ENCODE measurements around the gene SH2D7.

Gene SH2D7

DNA sequence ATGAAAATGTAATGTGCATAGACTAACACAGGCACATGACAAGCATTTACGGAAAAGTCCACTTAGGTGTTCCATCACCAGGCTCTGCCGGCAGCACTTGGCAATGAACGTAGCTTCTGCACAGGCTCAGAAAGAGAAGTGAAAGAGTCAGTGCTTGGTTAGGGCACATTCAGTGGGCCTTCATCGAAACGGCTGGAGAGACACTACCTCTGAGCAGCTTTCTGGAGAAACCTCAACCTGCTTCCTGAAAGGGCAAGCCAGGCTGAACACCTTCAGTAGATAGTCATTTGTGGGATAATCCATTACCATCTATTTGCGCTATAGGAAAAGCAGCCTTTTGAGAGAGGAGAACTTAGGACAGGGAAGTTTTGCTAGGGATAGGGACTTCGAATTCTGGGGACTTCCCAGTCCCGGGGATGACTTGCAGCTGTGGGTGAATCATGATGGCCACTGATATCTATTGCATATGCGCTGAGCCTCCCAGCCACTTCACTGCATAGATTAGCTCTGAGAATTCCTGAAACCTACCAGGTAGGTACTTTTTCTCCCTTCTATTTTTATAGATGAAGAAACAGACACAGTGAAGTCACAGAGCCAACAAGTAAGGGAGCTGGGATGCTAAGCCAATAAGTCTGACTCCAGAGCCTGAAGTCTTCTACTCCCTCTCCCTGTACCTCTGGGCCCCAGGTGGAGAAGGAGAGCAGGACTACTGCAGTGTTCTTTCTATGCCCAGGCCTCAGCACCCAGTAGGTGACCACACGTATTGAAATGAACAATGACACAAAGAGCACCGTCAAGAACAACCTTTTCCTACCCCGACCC lies 4.2 kb upstream of the SH2D7 start:
- H3K27ac ChIP-seq, result no peak overlapping the region
- TF ChIP-seq, protein P1, sequence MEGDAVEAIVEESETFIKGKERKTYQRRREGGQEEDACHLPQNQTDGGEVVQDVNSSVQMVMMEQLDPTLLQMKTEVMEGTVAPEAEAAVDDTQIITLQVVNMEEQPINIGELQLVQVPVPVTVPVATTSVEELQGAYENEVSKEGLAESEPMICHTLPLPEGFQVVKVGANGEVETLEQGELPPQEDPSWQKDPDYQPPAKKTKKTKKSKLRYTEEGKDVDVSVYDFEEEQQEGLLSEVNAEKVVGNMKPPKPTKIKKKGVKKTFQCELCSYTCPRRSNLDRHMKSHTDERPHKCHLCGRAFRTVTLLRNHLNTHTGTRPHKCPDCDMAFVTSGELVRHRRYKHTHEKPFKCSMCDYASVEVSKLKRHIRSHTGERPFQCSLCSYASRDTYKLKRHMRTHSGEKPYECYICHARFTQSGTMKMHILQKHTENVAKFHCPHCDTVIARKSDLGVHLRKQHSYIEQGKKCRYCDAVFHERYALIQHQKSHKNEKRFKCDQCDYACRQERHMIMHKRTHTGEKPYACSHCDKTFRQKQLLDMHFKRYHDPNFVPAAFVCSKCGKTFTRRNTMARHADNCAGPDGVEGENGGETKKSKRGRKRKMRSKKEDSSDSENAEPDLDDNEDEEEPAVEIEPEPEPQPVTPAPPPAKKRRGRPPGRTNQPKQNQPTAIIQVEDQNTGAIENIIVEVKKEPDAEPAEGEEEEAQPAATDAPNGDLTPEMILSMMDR (conservative IDR thresholded peaks at IDR 0.05), result no peak

DNA sequence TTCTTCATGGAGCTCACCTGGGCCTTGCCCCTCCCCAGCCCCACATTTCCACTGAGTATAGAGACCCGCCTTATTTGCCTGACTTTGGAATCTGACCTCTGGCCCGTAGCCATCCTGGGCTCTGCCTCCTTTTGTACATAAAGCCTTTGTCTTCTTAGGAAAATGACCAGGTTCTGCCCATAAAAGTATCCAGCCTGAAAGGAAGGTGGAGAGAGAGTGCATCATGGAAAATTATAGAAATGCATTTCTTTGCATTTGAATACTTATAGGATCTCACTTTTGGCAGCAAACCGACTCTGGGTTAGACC lies 3.6 kb upstream of the SH2D7 start:
- TF ChIP-seq, protein P1 (conservative IDR thresholded peaks at IDR 0.05), result no peak
- H3K27ac ChIP-seq, result no peak overlapping the region

- TF ChIP-seq, protein P1 (conservative IDR thresholded peaks at IDR 0.05), result no peak
- no peak overlapping the region for H3K27ac ChIP-seq
These were observed 1.8 kb upstream of the SH2D7 start for GRCh38 chr15:78090422-78091063.

DNA sequence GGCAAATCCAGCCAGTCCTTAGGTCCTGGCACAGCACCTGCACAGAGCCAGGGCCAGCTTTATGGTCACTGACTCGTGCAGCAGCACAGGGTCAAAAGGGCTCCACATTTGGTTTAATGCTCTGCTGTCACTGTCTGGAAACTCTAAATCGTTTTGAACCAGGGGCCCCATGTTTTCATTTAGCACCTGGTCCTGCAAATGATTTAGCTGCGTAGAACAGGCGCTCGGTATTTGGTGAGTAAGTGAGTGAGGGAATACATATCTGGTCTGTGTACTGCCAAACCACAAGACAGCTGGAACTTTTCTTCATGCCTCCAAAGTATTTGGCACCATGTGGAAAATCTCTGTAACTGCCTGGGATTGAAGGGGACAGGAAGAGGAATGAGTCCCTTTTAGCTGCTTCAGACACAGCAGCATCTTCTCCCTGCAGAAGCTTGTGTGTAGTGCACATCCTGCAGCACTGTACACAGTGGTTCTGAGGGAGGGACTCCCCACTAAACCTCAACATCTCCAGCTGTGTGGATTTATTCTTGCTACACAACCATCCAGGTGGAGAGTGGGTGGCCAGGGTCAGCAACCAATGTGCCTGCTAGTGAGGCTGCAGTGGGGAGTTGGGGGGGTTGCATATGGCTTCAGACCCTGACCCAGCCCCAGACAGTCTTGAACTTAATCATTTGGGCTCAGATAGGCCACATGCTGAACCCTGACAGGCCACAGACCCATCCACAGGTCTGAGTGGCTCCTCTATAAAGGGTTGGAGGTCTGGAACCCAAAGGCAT lies 1.1 kb downstream of the SH2D7 start:
- no peak overlapping the region for H3K27ac ChIP-seq
- TF ChIP-seq, protein P1 (conservative IDR thresholded peaks at IDR 0.05), result no peak

DNA sequence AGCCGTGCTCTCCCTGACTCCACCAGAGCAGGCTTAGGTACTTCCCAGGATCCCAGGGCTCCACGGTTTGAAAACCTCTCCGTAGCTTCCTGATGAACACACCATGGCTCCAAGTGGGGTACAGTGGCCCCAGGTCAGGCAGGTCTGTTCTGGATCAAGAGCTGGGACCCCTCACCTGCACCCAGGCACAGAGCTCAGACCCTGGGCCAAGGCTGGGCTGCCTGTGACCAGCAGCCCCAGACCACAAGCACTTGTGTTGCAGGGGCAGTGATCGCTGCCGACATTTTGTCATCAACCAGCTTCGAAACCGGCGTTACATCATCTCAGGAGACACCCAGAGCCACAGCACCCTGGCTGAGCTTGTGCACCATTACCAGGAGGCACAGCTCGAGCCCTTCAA lies 5.3 kb downstream of the SH2D7 start:
- H3K27ac ChIP-seq, result no peak overlapping the region
- TF ChIP-seq, protein P1 (conservative IDR thresholded peaks at IDR 0.05), result no peak

GRCh38 chr15:78098131-78098755 lies 5.9 kb downstream of the SH2D7 start:
- no peak overlapping the region for H3K27ac ChIP-seq
- TF ChIP-seq, protein P1 (conservative IDR thresholded peaks at IDR 0.05), result no peak

- TF ChIP-seq, protein P1 (conservative IDR thresholded peaks at IDR 0.05), result no peak
- peak overlapping the region; percentile 10; the same call in 1 of the 2 replicates for H3K27ac ChIP-seq
These were observed 8.5 kb downstream of the SH2D7 start for GRCh38 chr15:78100886-78101285.

Measured in VCaP (cell line).